Activated CD4-positive, alpha-beta memory T cell treated with anti-CD3 and anti-CD28 coated beads for 36 hours (primary cell): ENCODE measurements around the gene SAPCD2. TPM values are rescaled to one million over a fixed set of nuclear protein-coding genes. Genes with fewer than 3 reads are reported as not detected.
A peak's percentile ranks its signal among the peaks of the same experiment; 100 is the strongest.

Source experiments
- CTCF ChIA-PET: fragments of 350-600 bp; sonication (Branson Sonifier 250); formaldehyde crosslinking; loops from one replicate; lab custom pipeline; 2021; ENCODE audit warnings: antibody characterized with exemption, inconsistent platforms; lab: Charles Lee
- POLR2A ChIA-PET: fragments of 350-600 bp; sonication (Branson Sonifier 250); formaldehyde crosslinking; loops from one replicate; lab custom pipeline; 2021; ENCODE audit warnings: antibody characterized with exemption; lab: Charles Lee
- DNase-seq: peaks from one replicate; pipeline ENCODE4 v3.0.0-alpha.2; 2020
- H3K27ac Mint-ChIP-seq: one replicate; pipeline ENCODE4 v1.8.0; 2021; ENCODE audit warnings: mixed read lengths
- H3K27me3 Mint-ChIP-seq: one replicate; pipeline ENCODE4 v1.8.0; 2021; ENCODE audit warnings: mixed read lengths
- H3K36me3 Mint-ChIP-seq: one replicate; pipeline ENCODE4 v1.8.0; 2021; ENCODE audit warnings: mixed read lengths
- H3K4me1 Mint-ChIP-seq: one replicate; pipeline ENCODE4 v1.8.0; 2021; ENCODE audit warnings: low read depth, mixed read lengths
- H3K4me3 Mint-ChIP-seq: one replicate; pipeline ENCODE4 v1.8.0; 2021; ENCODE audit warnings: mild to moderate bottlenecking, mixed read lengths
- H3K9me3 Mint-ChIP-seq: one replicate; pipeline ENCODE4 v1.8.0; 2021; ENCODE audit warnings: mixed read lengths
- intact Hi-C: fragments of 100-400 bp; cut with micrococcal nuclease; formaldehyde crosslinking; loops from one replicate; pipeline ENCODE4 v1.15.1; 2023
- total RNA-seq, 2 experiments: library from RNA; stranded (reverse); gene quantifications; one replicate each; pipeline ENCODE4 v1.2.3, GENCODE V29; 2021

Gene SAPCD2
- total RNA-seq, 2 experiments from 2014 or later, result 6.4 to 6.6 TPM

- Mint-ChIP-seq H3K36me3 (no peaks in the 10 kb centered on the region), H3K27ac (no peak overlapping the region), H3K27me3 (no peaks in the 10 kb centered on the region), H3K4me3 (no peak overlapping the region), H3K4me1 (no peaks in the 10 kb centered on the region), H3K9me3 (no peaks in the 10 kb centered on the region)
- DNase-seq, result no peak
- POLR2A ChIA-PET, result no interaction called here
- CTCF ChIA-PET, result interaction anchor here (1.3 to 4.4 kb wide), 4 partner anchors 9 to 29 kb away, joined by 3 to 28 read pairs (median 12); no protein-coding TSS in a partner anchor
- intact Hi-C loops, result no loop called here
Measured at GRCh38 chr9:137058521-137059234, 11.7 kb downstream of the SAPCD2 start.

DNA sequence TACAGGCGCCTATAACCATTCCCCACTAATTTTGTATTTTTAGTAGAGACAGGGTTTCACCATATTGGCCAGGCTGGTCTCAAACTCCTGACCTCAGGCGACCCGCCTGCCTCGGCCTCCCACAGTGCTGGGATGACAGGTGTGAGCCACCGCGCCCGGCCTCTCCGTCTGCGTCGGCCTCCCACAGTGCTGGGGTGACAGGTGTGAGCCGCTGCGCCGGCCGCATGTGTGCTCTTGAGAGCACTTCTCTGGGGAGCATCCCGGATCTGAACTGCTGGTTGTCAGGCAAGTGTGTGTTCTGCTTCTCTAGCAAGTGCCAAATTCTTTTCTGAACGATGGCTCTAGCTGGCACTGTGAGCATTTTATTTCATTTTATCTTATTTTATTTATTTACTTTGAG is 12.8 kb downstream of the SAPCD2 start:
- Mint-ChIP-seq H3K4me3 (no peak overlapping the region), H3K4me1 (no peaks in the 10 kb centered on the region), H3K36me3 (no peaks in the 10 kb centered on the region), H3K27me3 (peaks cover 4% of the 10 kb centered on the region), H3K9me3 (no peaks in the 10 kb centered on the region), H3K27ac (no peak overlapping the region)
- intact Hi-C loops, result no loop called here
- DNase-seq, result no peak
- CTCF ChIA-PET, result interaction anchor here (4.4 kb wide), 1 partner anchor 9 kb away, joined by 28 read pairs; no protein-coding TSS in a partner anchor
- POLR2A ChIA-PET, result no interaction called here

DNA sequence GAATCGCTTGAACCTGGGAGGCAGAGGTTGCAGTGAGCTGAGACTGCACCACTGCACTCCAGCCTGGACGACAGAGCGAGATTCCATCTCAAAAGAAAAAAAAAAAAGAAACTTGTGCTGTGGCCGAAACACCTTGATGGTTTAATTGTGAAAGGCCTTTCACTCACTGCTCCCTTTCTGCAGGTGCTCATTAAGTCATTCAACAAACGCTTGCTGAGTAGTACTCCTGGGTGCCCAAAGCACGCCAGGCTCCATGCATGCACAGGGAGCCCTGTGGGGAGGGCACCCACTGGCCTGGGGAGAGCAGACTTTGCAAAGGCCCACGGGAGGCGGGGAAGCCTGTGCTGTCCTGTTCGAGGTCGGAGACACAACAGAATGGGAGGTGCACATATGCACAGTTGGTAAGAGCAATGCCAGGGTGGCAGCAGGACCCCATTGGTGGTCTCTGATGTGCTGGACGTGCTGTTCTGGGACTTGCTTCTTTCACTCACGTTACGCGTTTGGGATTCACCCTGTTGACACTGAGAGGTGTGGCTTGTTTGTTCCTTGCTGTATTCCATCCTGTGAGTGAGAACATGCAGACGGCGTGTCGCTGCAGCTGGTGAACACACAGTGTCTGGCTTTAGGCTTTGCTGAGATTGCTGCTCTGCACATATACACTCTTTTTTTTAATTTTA is 13.5 kb downstream of the SAPCD2 start:
- no peak for DNase-seq
- Mint-ChIP-seq H3K4me1 (no peaks in the 10 kb centered on the region), H3K4me3 (no peak overlapping the region), H3K27ac (no peak overlapping the region), H3K27me3 (peaks cover 11% of the 10 kb centered on the region), H3K36me3 (no peaks in the 10 kb centered on the region), H3K9me3 (no peaks in the 10 kb centered on the region)
- POLR2A ChIA-PET, result no interaction called here
- CTCF ChIA-PET, result interaction anchor here (1.4 to 4.4 kb wide), 5 partner anchors 7 to 28 kb away, joined by 4 to 28 read pairs (median 9); partner anchors contain the start of gene NPDC1
- intact Hi-C loops, result no loop called here

DNA sequence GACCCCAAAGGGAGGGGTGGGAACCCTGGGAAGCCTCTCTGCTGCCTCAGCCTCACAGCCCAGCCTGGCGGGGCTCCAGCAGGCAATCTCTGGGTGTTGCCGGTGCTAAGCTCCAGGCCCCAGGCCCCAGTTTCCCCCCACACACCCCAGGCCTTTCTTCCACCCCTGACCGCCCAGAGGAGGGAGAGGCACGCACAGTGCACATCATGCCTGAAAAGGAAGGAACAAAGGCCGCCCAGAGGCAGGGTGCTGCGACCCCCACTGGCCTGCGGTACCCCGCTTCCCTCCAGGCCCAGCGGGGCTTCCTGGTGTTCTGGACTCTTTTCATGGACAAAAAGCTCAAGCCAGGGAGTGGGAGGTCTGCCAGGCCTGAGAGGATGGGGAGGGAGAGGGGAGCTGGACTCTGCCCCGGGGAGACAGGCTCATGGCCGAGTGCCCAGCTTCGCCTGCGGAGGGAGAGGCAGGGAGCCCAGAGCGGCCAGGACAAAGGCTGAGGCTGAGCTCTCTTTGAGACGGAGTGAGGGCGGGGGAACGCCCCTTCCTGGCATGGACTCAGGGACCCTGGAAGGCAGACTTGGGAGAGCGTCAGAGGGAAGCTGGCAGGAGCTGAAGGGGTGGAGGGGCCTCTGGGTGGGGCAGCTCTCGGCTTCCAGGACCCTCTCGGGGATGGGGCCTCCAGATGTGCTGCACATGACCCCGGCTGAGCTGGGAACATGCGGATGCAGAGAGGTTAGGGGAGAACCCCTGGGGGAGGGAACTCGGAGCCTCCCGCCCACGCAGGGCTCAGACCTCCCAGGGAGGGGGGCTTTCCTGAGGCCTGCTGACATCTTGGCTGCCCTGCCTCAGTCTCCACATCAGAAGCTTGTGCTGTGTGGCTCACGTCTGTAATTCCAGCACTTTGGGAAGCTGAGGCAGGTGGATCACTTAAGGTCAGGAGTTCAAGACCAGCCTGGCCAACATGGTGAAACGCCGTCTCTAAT is 14.7 kb downstream of the SAPCD2 start:
- no peak for DNase-seq
- POLR2A ChIA-PET, result no interaction called here
- Mint-ChIP-seq H3K9me3 (no peaks in the 10 kb centered on the region), H3K4me1 (no peaks in the 10 kb centered on the region), H3K4me3 (no peak overlapping the region), H3K36me3 (no peaks in the 10 kb centered on the region), H3K27me3 (peaks cover 11% of the 10 kb centered on the region), H3K27ac (no peak overlapping the region)
- intact Hi-C loops, result no loop called here
- CTCF ChIA-PET, result interaction anchor here (1.4 to 2.0 kb wide), 6 partner anchors 8 to 26 kb away, joined by 4 to 11 read pairs (median 8); partner anchors contain the start of gene NPDC1

DNA sequence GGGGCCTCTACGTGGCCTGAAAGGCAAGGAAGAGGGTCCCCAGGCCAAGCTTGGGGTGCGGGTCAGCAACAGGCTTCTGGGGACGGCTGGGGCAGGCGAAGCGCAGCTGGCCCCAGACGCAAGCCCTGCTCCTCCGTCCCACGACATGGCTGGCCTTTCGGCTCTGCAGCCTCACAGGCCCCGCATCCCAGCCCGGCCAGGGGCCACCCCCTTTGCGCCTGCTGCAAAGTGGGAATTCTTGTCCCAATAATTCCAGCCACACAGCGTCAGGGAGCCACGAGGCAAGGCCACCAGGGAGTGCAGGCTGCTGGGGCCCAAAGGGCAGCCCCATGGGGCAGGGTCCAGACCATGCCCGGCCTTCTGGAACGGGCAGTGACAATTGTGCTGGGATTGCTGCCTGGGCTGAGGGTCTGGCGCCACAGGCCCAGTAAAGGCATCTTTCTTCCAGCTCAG is 15.4 kb downstream of the SAPCD2 start:
- H3K27me3 Mint-ChIP-seq, result peaks cover 17% of the 10 kb centered on the region
- H3K9me3 Mint-ChIP-seq, result no peaks in the 10 kb centered on the region
- no peak overlapping the region for H3K27ac Mint-ChIP-seq
- CTCF ChIA-PET, result interaction anchor here (1.6 to 2.0 kb wide), 5 partner anchors 8 to 26 kb away, joined by 8 to 11 read pairs (median 9); partner anchors contain the start of gene NPDC1
- no peak for DNase-seq
- no peak overlapping the region for H3K4me3 Mint-ChIP-seq
- no peaks in the 10 kb centered on the region for H3K4me1 Mint-ChIP-seq
- POLR2A ChIA-PET, result no interaction called here
- H3K36me3 Mint-ChIP-seq, result no peaks in the 10 kb centered on the region
- intact Hi-C loops, result no loop called here

GRCh38 chr9:137053944-137054931 is 16.1 kb downstream of the SAPCD2 start, which contains the start of gene ENTPD2:
ENTPD2 (minus strand) TSS chr9:137054061; CDS start chr9:137053997, 64 bp downstream.
- H3K4me3 Mint-ChIP-seq, result no peak within 1 kb of the TSS
- peak; percentile 58 for DNase-seq
- peaks cover 24% of the 10 kb centered on the region for H3K27me3 Mint-ChIP-seq
- POLR2A ChIA-PET, result no interaction called here
- CTCF ChIA-PET, result interaction anchor here (1.7 to 2.3 kb wide), 4 partner anchors 8 to 25 kb away, joined by 8 to 11 read pairs (median 8); partner anchors contain the start of gene NPDC1
- no peaks in the 10 kb centered on the region for H3K36me3 Mint-ChIP-seq
- no peaks in the 10 kb centered on the region for H3K4me1 Mint-ChIP-seq
- intact Hi-C loops, result no loop called here
- H3K9me3 Mint-ChIP-seq, result no peaks in the 10 kb centered on the region
- H3K27ac Mint-ChIP-seq, result no peak within 1 kb of the TSS

DNA sequence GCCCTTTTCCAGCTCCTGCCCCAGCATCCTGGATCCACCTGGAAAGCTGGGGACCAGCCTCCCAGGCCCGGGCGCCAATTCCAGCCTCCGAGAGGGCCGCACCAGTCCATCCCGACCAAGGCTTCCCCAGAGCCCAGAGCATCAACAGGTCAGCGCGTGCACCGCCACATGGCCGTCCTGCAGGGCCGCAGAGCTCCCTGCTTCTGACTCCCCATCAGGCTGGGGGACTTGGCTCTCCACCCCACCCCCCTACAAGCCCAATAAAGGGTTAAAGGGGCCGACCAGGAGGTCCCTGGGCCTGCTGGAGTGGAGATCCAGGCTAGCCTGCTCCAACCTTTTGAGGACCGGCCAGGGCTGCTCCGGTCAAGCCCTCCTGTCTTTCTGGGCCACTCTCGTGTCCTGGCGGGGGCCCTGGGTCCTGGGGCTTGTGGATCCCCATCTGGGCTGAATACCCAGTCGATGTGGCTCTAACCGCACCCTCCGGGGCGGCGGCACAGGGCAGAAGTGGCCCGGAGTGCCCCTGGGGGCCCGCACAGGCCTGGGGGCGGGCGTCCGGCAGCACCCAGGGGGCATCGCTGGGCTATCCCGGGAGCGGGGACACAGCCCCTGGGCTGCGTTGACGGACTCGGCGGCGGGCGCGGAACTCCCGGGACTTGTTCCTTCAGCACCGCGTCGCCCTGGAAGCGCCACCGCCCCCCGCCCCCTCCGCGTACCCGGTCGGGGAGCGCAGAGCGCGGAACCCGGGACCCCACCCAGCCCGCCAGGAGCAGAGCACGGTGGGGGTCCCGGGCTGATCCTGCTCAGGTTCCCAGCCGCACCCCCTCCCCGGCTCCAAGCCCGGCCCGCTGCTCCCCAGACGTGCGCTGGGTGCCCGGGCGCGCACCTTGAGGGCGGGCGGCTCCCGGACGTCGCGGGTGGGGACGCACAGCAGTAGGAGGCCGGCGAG is 17.1 kb downstream of the SAPCD2 start:
- peaks cover 24% of the 10 kb centered on the region for H3K27me3 Mint-ChIP-seq
- POLR2A ChIA-PET, result no interaction called here
- no peak overlapping the region for H3K27ac Mint-ChIP-seq
- H3K4me1 Mint-ChIP-seq, result no peaks in the 10 kb centered on the region
- no peaks in the 10 kb centered on the region for H3K9me3 Mint-ChIP-seq
- H3K4me3 Mint-ChIP-seq, result no peak overlapping the region
- intact Hi-C loops, result no loop called here
- DNase-seq, result no peak
- CTCF ChIA-PET, result interaction anchor here (1.0 to 10.9 kb wide), 4 partner anchors 14 to 43 kb away, joined by 4 to 208 read pairs (median 9); partner anchors contain the start of gene SAPCD2
- H3K36me3 Mint-ChIP-seq, result no peaks in the 10 kb centered on the region

DNA sequence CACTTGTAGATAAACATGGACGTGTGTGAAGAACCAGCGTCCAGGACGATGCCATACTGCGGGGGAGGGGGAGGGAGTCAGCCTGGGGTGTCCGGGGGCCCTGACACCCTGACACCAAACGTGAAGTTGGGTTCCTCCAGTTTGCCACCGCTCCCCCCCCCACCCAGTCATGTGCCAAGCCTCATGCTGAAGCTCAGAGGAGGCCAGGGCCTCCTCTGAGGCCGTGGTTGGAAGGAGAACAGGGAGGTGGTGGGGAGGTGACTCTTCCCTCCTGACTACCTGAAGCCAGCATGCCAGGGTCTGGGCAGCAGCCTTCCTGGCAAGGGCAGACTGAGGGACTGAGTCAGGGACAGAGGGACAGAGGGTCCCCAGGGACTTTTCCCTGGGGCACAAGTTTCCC is 18.1 kb downstream of the SAPCD2 start:
- H3K4me3 Mint-ChIP-seq, result no peak overlapping the region
- CTCF ChIA-PET, result interaction anchor here (1.0 to 10.9 kb wide), 4 partner anchors 15 to 44 kb away, joined by 4 to 208 read pairs (median 9); partner anchors contain the start of gene SAPCD2

DNA sequence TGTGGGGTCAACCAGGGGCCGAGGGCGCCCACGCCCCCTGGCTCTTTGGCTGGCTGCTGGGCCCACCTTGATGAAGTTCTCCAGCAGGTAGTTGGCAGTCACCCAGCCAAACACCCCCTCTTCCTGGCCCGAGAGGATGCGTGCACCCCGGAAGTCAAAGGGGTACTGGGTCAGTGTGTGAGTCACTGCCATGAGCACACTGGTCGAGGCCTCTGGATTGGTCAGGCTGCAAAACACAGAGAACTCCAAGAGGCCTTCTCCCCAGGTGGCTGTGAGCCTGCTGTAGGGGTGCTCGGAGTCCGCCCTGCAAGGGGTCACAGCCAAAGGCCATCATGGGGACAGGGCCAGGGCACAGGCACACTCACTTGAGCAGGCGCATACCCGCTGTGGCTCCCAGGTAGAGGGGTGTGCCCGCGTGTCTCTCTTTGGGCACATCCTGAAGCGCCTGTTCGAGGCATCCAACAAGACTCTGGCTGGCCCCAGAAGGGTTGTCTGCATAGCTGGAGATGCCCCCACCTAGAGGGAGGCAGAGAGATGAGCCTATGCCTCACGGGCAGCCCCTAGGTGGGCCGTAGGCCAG is 19.1 kb downstream of the SAPCD2 start:
- no peak for DNase-seq
- Mint-ChIP-seq H3K9me3 (no peaks in the 10 kb centered on the region), H3K4me3 (no peak overlapping the region), H3K27ac (no peak overlapping the region), H3K36me3 (no peaks in the 10 kb centered on the region), H3K4me1 (peaks cover 4% of the 10 kb centered on the region), H3K27me3 (peaks cover 35% of the 10 kb centered on the region)
- POLR2A ChIA-PET, result no interaction called here
- intact Hi-C loops, result no loop called here
- CTCF ChIA-PET, result interaction anchor here (2.8 to 10.9 kb wide), 2 partner anchors 16 to 17 kb away, joined by 10 to 208 read pairs; partner anchors contain the start of gene SAPCD2

More for the DNA sequence above, 18.1 kb downstream of the SAPCD2 start:
- intact Hi-C loops, result no loop called here
- Mint-ChIP-seq H3K4me1 (no peaks in the 10 kb centered on the region), H3K36me3 (no peaks in the 10 kb centered on the region), H3K9me3 (no peaks in the 10 kb centered on the region), H3K27me3 (peaks cover 30% of the 10 kb centered on the region), H3K27ac (no peak overlapping the region)
- DNase-seq, result no peak
- POLR2A ChIA-PET, result no interaction called here
